ENCODE results near the gene LAMB1.
A peak's percentile ranks its signal among the peaks of the same experiment; 100 is the strongest.

LAMB1 gene

DNA sequence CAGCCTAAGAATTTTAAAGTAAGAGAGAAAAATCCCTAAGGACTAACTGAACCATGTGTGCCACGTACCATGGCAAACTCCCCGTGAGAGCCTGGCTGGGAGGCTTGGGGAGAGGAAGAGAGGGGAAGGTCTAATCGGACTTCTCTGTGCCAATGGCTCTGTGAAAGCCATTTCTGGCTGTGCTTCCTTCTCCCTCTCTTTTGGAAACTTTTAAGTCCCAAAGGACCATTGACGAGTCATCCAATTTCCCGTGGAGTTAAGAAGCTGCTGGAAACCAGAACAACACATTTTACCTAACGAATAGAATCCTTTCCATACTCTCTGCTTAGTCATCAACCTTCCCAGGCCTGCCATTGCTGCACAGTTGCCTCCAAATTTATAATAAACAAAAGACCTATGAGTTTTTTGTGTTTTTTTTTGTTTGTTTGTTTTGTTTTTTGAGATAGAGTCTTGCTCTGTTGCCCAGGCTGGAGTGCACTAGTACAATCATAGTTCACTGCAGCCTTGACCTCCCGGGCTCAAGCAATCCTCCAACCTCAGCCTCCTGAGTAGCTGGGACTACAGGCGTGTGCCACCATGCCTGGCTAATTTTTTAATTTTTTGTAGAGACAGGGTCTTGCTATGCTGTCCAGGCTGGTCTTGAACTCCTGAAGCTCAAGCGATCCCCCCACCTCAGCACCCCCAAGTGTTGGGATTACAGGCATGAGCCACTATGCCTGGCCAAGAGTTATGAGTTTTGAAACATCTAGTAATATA is 13.2 kb downstream of the LAMB1 start:
- no peak overlapping the region for H3K4me3 ChIP-seq (ENCODE audit: low read length)
- DNase-seq (ENCODE audit: low read depth): peak; percentile 76
- TF ChIP-seq, protein P1, sequence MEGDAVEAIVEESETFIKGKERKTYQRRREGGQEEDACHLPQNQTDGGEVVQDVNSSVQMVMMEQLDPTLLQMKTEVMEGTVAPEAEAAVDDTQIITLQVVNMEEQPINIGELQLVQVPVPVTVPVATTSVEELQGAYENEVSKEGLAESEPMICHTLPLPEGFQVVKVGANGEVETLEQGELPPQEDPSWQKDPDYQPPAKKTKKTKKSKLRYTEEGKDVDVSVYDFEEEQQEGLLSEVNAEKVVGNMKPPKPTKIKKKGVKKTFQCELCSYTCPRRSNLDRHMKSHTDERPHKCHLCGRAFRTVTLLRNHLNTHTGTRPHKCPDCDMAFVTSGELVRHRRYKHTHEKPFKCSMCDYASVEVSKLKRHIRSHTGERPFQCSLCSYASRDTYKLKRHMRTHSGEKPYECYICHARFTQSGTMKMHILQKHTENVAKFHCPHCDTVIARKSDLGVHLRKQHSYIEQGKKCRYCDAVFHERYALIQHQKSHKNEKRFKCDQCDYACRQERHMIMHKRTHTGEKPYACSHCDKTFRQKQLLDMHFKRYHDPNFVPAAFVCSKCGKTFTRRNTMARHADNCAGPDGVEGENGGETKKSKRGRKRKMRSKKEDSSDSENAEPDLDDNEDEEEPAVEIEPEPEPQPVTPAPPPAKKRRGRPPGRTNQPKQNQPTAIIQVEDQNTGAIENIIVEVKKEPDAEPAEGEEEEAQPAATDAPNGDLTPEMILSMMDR (conservative IDR thresholded peaks at IDR 0.05; ENCODE audit: low read length): no peak

DNA sequence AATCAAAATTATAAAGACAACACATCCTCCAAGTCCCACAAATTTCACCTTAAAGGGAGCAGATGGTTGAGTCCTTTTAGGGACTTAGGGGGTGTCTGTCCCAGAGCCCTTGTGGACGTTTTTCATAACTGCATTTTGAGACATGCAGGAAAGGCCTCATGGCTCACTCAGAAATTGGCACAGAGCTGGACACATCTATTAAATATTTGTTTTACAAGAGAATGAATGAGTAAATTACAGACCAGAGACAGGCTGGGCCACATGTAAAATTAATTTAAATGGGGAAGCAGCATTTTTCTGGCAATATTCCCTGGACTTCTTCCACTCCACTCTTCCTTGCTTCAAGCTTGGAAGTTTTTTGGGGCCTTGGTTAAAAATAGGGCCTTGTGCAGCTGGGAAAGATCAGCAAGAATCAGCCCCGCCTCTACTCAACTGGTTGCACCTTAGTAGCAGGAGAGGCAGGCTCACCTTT is 20.0 kb downstream of the LAMB1 start:
- peak; percentile 75 for DNase-seq (ENCODE audit: low read depth)
- TF ChIP-seq, protein P1 (conservative IDR thresholded peaks at IDR 0.05; ENCODE audit: low read length): peak; percentile 46
- H3K4me3 ChIP-seq (ENCODE audit: low read length): no peak overlapping the region

DNA sequence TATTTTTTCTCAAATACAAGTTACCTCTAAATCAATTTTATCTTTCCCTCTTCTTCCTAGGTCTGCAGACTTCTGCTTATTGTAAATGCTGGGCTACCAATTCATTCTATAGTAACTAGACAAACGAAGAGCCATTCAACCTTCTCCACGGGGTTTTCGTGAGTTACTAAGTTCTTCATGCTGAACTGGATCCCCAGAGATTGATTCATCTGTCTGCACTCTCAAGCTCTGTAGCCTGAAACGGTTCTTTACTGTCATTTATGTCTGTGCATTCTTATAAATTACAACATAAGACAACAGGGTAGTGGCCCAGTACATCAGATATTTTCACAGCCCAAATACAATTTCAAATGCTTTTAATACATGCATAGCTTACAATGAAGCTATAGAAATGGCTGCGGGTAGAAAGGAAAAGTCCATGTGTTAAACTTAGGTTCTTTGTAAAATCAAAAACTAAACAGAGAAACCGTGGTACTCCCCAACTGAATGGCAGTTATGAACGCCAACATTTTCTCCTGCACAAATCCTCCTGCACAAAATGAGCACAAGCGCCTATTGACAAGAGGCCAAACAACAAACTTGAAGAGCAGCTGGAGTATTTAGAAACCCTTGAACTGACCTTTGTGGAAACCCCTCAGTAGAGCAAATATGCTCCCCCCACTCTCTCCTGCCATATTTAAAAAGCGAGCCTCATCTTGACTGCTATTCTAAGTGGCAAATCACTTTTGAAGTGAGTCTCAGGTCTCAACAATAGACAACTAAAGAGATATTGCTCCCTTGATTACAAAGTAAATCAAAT is 20.7 kb downstream of the LAMB1 start:
- no peak for DNase-seq (ENCODE audit: low read depth)
- TF ChIP-seq, protein P1 (conservative IDR thresholded peaks at IDR 0.05; ENCODE audit: low read length): no peak
- H3K4me3 ChIP-seq (ENCODE audit: low read length): no peak overlapping the region

DNA sequence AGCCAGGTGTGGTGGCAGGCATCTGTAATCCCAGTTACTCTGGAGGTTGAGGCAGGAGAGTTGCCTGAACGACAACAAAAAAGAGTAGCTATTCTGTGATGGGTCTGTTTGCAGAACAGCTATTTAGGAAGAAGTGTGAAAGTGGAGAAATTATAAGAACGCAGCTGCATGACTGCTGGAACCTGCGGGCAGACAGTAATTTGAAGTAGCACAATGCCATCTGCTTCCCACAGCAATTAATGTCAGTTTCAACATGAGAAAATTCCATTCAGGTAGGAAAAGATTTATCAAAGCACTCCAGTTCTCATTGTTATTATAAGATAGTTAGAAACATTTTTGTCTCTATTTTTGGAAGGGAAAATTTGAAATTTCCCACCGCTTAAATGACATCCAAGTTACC is 21.5 kb downstream of the LAMB1 start:
- no peak for DNase-seq (ENCODE audit: low read depth)
- H3K4me3 ChIP-seq (ENCODE audit: low read length): no peak overlapping the region
- TF ChIP-seq, protein P1 (conservative IDR thresholded peaks at IDR 0.05; ENCODE audit: low read length): no peak

DNA sequence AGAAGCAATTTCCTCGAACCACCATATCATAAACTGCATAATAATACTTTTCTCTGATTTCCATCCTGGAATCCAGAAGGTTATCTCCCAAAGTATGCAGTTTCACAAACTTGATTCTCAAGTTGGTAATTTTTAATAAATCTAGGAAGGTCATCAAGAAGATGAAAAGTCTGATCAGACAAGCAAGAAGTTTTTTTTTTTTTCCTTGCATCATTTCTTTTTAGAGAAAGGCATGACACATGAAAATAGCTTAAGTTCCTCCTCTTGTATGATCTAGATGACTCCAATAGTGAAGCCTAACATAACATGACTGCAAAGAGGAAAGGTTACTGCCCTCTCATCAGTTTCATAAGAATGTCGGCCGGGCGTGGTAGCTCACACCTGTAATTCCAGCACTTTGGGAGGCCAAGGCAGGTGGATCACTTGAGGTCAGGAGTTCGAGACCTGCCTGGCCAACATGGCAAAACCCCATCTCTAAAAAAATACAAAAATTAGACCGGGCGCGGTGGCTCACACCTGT is 22.2 kb downstream of the LAMB1 start:
- TF ChIP-seq, protein P1 (conservative IDR thresholded peaks at IDR 0.05; ENCODE audit: low read length): no peak
- no peak for DNase-seq (ENCODE audit: low read depth)
- H3K4me3 ChIP-seq (ENCODE audit: low read length): no peak overlapping the region

DNA sequence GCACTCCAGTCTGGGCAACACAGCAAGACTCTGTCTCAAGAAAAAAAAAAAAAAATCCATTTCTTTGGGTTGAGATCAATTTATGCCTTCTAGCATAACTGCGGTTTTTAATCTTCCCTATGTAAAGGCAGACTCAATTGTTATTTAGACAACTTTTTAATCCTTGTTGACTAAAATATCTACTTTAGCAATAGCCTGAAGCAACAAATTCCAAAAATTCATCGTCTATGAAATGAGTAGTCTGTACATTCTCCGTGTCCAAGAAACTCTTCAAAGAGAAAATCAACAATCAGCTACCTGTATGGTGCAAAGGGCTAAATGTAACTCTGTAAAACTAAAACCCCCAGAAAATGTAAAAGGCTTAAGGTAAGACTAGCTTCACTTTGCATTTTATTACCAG is 22.8 kb downstream of the LAMB1 start:
- TF ChIP-seq, protein P1 (conservative IDR thresholded peaks at IDR 0.05; ENCODE audit: low read length): no peak
- no peak for DNase-seq (ENCODE audit: low read depth)
- H3K4me3 ChIP-seq (ENCODE audit: low read length): no peak overlapping the region

Data from AG10803 (cell line).